Fibroblast of mammary gland (primary cell): ENCODE measurements around the gene DEK.
"Not testable (repeated sequence)": the region's sequence is repeated elsewhere in the genome, so short reads cannot be mapped to it uniquely, and the experiment has no call there.

Source experiments
- DNase-seq: peaks from one replicate; pipeline ENCODE4 v3.0.0-alpha.2; 2010; ENCODE audit warnings: low read depth
- H3K4me3 ChIP-seq: 2 replicates; pipeline ENCODE4 v1.5.1; 2011; ENCODE audit warnings: low read depth, mild to moderate bottlenecking, low read length, moderate library complexity; ENCODE audit not compliant: control insufficient read depth
- CTCF ChIP-seq: conservative IDR thresholded peaks from 2 replicates; pipeline ENCODE4 v1.5.1; 2011; ENCODE audit warnings: low read depth, low read length, inconsistent platforms; ENCODE audit not compliant: control insufficient read depth, insufficient read depth

DEK gene

GRCh38 chr6:18213439-18213838 is 50.9 kb downstream of the DEK start:
- DNase-seq, result no peak
- H3K4me3 ChIP-seq, result no peak overlapping the region
- TF ChIP-seq CTCF, result no peak

GRCh38 chr6:18212231-18212630 is 52.1 kb downstream of the DEK start:
- H3K4me3 ChIP-seq, result no peak overlapping the region
- DNase-seq, result no peak
- TF ChIP-seq CTCF, result no peak

- no peak for DNase-seq
- H3K4me3 ChIP-seq, result no peak overlapping the region
- TF ChIP-seq CTCF, result no peak
Measured at GRCh38 chr6:18211338-18211737, 53.0 kb downstream of the DEK start.

- no peak for TF ChIP-seq CTCF
- no peak overlapping the region for H3K4me3 ChIP-seq
- no peak for DNase-seq
Measured at GRCh38 chr6:18210707-18211106, 53.6 kb downstream of the DEK start.

- no peak for DNase-seq
- TF ChIP-seq CTCF, result no peak
- no peak overlapping the region for H3K4me3 ChIP-seq
Measured at GRCh38 chr6:18209539-18210197, 54.7 kb downstream of the DEK start.

GRCh38 chr6:18208778-18209177 is 55.6 kb downstream of the DEK start:
- not testable (repeated sequence) for DNase-seq, H3K4me3 ChIP-seq

GRCh38 chr6:18207949-18208348 is 56.4 kb downstream of the DEK start:
- no peak for DNase-seq
- H3K4me3 ChIP-seq, result no peak overlapping the region
- TF ChIP-seq CTCF, result no peak
